K562 (cell line): Measurements from ENCODE around the gene EYA4. TPM values are rescaled to one million over a fixed set of nuclear protein-coding genes. Genes with fewer than 3 reads are reported as not detected.

Experiments
- ATAC-seq: fragments of 200-7000 bp; cut with Tn5 transposase; 3 replicates; pipeline ENCODE4 v1.9.1; 2020; ENCODE audit warnings: moderate library complexity
- BruUV-seq: library from RNA; stranded (reverse); fragments of 400-500 nt; replicated peaks from 2 replicates; lab custom pipeline; 2021; lab: Mats Ljungman, UMichigan
- CTCF ChIA-PET: fragments of 300-600 bp; formaldehyde crosslinking; extraction: SDS; loops from one replicate; lab custom pipeline; 2021; ENCODE audit warnings: low intra/inter-chr PET ratio; lab: Yijun Ruan, JAX
- POLR2A ChIA-PET: fragments of 300-600, 350-650 bp; sonication (Branson Sonifier 250); formaldehyde crosslinking; extraction: SDS; loops from one replicate; lab custom pipeline; 2021; ENCODE audit warnings: antibody characterized with exemption, inconsistent platforms; lab: Yijun Ruan, JAX
- DNase-seq, 4 experiments: peaks; one replicate each; pipeline versions ENCODE4 v3.0.0 to v3.0.0-alpha.2; 2011 to 2018; ENCODE audit warnings: low spot score in 3 of 4, mixed read lengths in 3 of 4; ENCODE audit errors: extremely low read depth in 1 of 4
- FAIRE-seq: peaks from 2 replicates; lab custom pipeline; 2011; peaks lifted over from hg19 to GRCh38; lab: Jason Lieb, UNC
- H2AFZ ChIP-seq: 2 replicates; pipeline ENCODE4 v1.6.0; 2011; ENCODE audit warnings: low read depth, low read length, control low read depth, inconsistent platforms
- H3K27ac ChIP-seq: fragments of 200-600 bp; 3 replicates; pipeline ENCODE4 v1.8.0; 2011; ENCODE audit warnings: low read depth, mild to moderate bottlenecking, control low read depth, inconsistent platforms, low read length, moderate library complexity, mixed read lengths; ENCODE audit errors: extremely low read depth
- H3K27me3 ChIP-seq, 2 experiments: fragments of 300-600 bp in 1 of 2; 2 replicates in 1 of 2; 3 replicates in 1 of 2; pipeline versions ENCODE4 v1.6.0 to v1.8.0; 2011; ENCODE audit warnings: inconsistent platforms in 2 of 2, low read length in 2 of 2, mild to moderate bottlenecking in 1 of 2, mixed read lengths in 1 of 2, moderate library complexity in 1 of 2; ENCODE audit not compliant: control insufficient read depth in 2 of 2, insufficient read depth in 2 of 2
- H3K36me3 ChIP-seq: fragments of 300-600 bp; 3 replicates; pipeline ENCODE4 v1.8.0; 2011; ENCODE audit warnings: mild to moderate bottlenecking, low read length, inconsistent platforms; ENCODE audit not compliant: control insufficient read depth, insufficient read depth
- H3K4me1 ChIP-seq, 2 experiments: fragments of 200-600 bp in 1 of 2; replicated peaks in 1 of 2; 2 replicates in 1 of 2; 3 replicates in 1 of 2; pipeline versions ENCODE4 v1.5.1 to v1.8.0; 2011; ENCODE audit warnings: inconsistent platforms in 2 of 2, low read length in 2 of 2, mild to moderate bottlenecking in 1 of 2, mixed read lengths in 1 of 2, moderate library complexity in 1 of 2; ENCODE audit not compliant: control insufficient read depth in 2 of 2, insufficient read depth in 2 of 2
- H3K4me2 ChIP-seq: 2 replicates; pipeline ENCODE4 v1.6.1; 2011; ENCODE audit warnings: low read length, control low read depth, inconsistent platforms, mixed read lengths; ENCODE audit not compliant: insufficient read depth
- H3K4me3 ChIP-seq: fragments of 200-600 bp; sonication (generic), shearing (Covaris generic); 2 replicates; pipeline ENCODE4 v1.5.1; 2016; ENCODE audit warnings: control low read depth, inconsistent platforms
- H3K79me2 ChIP-seq: fragments of 200-600 bp; 3 replicates; pipeline ENCODE4 v1.8.0; 2011; ENCODE audit warnings: low read length, inconsistent platforms; ENCODE audit not compliant: control insufficient read depth, insufficient read depth
- H3K9ac ChIP-seq, 2 experiments: 2 replicates each; pipeline versions ENCODE4 v1.6.0 to v1.6.1; 2011; ENCODE audit warnings: low read depth in 2 of 2, low read length in 2 of 2, control low read depth in 1 of 2, inconsistent platforms in 1 of 2, mild to moderate bottlenecking in 1 of 2, mixed read lengths in 1 of 2; ENCODE audit not compliant: insufficient read depth in 1 of 2
- H3K9me1 ChIP-seq: one replicate; pipeline ENCODE4 v1.6.0; 2011; ENCODE audit warnings: inconsistent platforms, mild to moderate bottlenecking, low read length, moderate library complexity; ENCODE audit not compliant: control insufficient read depth, insufficient read depth
- H3K9me3 ChIP-seq: replicated peaks from 2 replicates; pipeline ENCODE4 v1.5.1; 2011; ENCODE audit warnings: low read depth, low read length, inconsistent platforms; ENCODE audit not compliant: control insufficient read depth, insufficient read depth
- H4K20me1 ChIP-seq: replicated peaks from 2 replicates; pipeline ENCODE4 v1.6.1; 2011; ENCODE audit warnings: low read length, inconsistent platforms, mixed read lengths; ENCODE audit not compliant: control insufficient read depth, insufficient read depth
- CBFA2T3 ChIP-seq: fragments of 450-650 bp; IDR thresholded peaks from 2 replicates; pipeline ENCODE4 v1.6.1; 2017
- GATAD2B ChIP-seq: fragments of 450-650 bp; IDR thresholded peaks from 2 replicates; pipeline ENCODE4 v1.6.1; 2017; ENCODE audit warnings: mild to moderate bottlenecking, borderline replicate concordance
- HMG20A ChIP-seq: fragments of 450-650 bp; formaldehyde crosslinking; conservative IDR thresholded peaks from 2 replicates; pipeline ENCODE4 v1.4.0; 2020; ENCODE audit warnings: mild to moderate bottlenecking, mixed read lengths
- HOXB6 ChIP-seq: fragments of 250-450 bp; sonication (Bioruptor Pico); IDR thresholded peaks from 2 replicates; pipeline ENCODE4 v1.5.1; 2022; ENCODE audit warnings: mild to moderate bottlenecking, borderline replicate concordance
- JUND ChIP-seq, 2 experiments: IDR thresholded peaks; 2 replicates in 1 of 2; 3 replicates in 1 of 2; pipeline ENCODE4 v1.6.1; 2011; ENCODE audit warnings: borderline replicate concordance in 2 of 2, low read depth in 2 of 2, low read length in 2 of 2, improper control_type of control experiment in 1 of 2, missing biosample characterization in 1 of 2, missing genetic modification characterization in 1 of 2, missing genetic modification reagents in 1 of 2
- KDM1A ChIP-seq, 2 experiments: fragments of 450-650 bp; IDR thresholded peaks; 2 replicates each; pipeline ENCODE4 v1.6.1; 2016; ENCODE audit warnings: mild to moderate bottlenecking in 2 of 2
- MTA2 ChIP-seq: fragments of 450-650 bp; IDR thresholded peaks from 2 replicates; pipeline ENCODE4 v1.6.1; 2016; ENCODE audit warnings: low read depth
- NFIC ChIP-seq: fragments of 450-650 bp; IDR thresholded peaks from 2 replicates; pipeline ENCODE4 v1.6.1; 2017; ENCODE audit warnings: mild to moderate bottlenecking, inconsistent platforms
- PCBP1 ChIP-seq: fragments of 200-400 bp; formaldehyde crosslinking; IDR thresholded peaks from 2 replicates; pipeline ENCODE4 v1.6.1; 2018; ENCODE audit warnings: mild to moderate bottlenecking, low read depth, low read length; ENCODE audit not compliant: poor library complexity, severe bottlenecking
- RHOXF2B ChIP-seq: fragments of 250-450 bp; sonication (Bioruptor Pico); conservative IDR thresholded peaks from 2 replicates; pipeline ENCODE4 v1.5.1; 2021
- ZNF217 ChIP-seq: sonication (generic); formaldehyde crosslinking; IDR thresholded peaks from 2 replicates; pipeline ENCODE4 v1.8.0; 2022; ENCODE audit warnings: mild to moderate bottlenecking, missing genetic modification reagents
- ZNF512 ChIP-seq: IDR thresholded peaks from 2 replicates; pipeline ENCODE4 v1.6.1; 2016; ENCODE audit warnings: missing genetic modification characterization, missing compliant biosample characterization
- ZNF76 ChIP-seq: fragments of 250-450 bp; sonication (Bioruptor Pico); IDR thresholded peaks from 2 replicates; pipeline ENCODE4 v1.4.0; 2020; ENCODE audit warnings: mild to moderate bottlenecking, moderate library complexity, borderline replicate concordance
- WGBS: fragments of 100-300 bp; shearing (Covaris generic); methylation state at CpG from one replicate; pipeline ENCODE4 v1.1.6; 2016; ENCODE audit warnings: low coverage, mixed read lengths; ENCODE audit not compliant: insufficient coverage; ENCODE audit errors: missing lambda C conversion rate; 5-methylcytosine and 5-hydroxymethylcytosine counted together
- in situ Hi-C: fragments of 300-500 bp; cut with MboI; formaldehyde crosslinking; loops from 4 replicates; pipeline ENCODE4 v1.15.0; 2018; ENCODE audit warnings: inconsistent platforms, mixed read lengths
- intact Hi-C: fragments of 100-400 bp; cut with micrococcal nuclease; formaldehyde crosslinking; loops from 2 replicates; pipeline ENCODE4 v1.14.2; 2022
- polyA plus RNA-seq, 8 experiments: library from polyadenylated mRNA; depleted of rRNA in 4 of 8; stranded (reverse) in 5 of 8; unstranded in 3 of 8; fragments of >200 nt; fragmentation: Nextera tagmentation in 2 of 8; fragmentation: Illumina TruSeq in 1 of 8; extraction: Ambion mirVana in 2 of 8; extraction: Trizol in 1 of 8; gene quantifications; 2 replicates each; pipeline versions ENCODE4 v1.2.1 to v1.2.3, GENCODE V29; 2011 to 2014; ENCODE audit warnings: inconsistent platforms in 1 of 8, missing spikeins in 1 of 8
- total RNA-seq, 7 experiments: library from RNA; depleted of rRNA in 6 of 7; stranded (reverse); fragments of >200 nt in 6 of 7; fragmentation: Illumina TruSeq in 2 of 7; extraction: Trizol in 2 of 7; gene quantifications; 2 replicates each; pipeline versions ENCODE4 v1.2.1 to v1.2.3, GENCODE V29; 2011 to 2021; ENCODE audit warnings: low replicate concordance in 1 of 7

The EYA4 gene
- total and polyA plus RNA-seq, 9 of the 15 experiments (the other 6 are each of a cell fraction or from before 2014, with no cell fraction given) = 0.03 to 0.04 TPM; not detected in 7

GRCh38 chr6:133456439-133456838 is 215.3 kb downstream of the EYA4 start:
- H3K27me3 ChIP-seq = no peaks in the 10 kb centered on the region
- CTCF ChIA-PET = no interaction called here
- DNase-seq = no peak
- H3K9me3 ChIP-seq = no peaks in the 10 kb centered on the region; the same call in 1 of the 2 replicates
- no peak for FAIRE-seq
- no peaks in the 10 kb centered on the region for H3K9me1 ChIP-seq
- in situ Hi-C loops (no loop called here), intact Hi-C loops (no loop called here)
- H3K9ac ChIP-seq = no peak overlapping the region
- no peak overlapping the region for H3K4me3 ChIP-seq
- TF ChIP-seq RHOXF2B = no peak
- no peak for TF ChIP-seq PCBP1
- TF ChIP-seq HOXB6 (CRISPR knock-in tag) = no peak
- TF ChIP-seq GATAD2B = no peak
- TF ChIP-seq JUND (IDR thresholded peaks at IDR 0.05; ENCODE audit: borderline replicate concordance, low read depth, low read length) = no peak
- TF ChIP-seq JUND (tag; IDR thresholded peaks at IDR 0.05; ENCODE audit: borderline replicate concordance, low read depth, low read length) = no peak
- TF ChIP-seq HMG20A (CRISPR knock-in tag) = no peak
- no peak for TF ChIP-seq KDM1A (IDR thresholded peaks at IDR 0.05)
- no peak for TF ChIP-seq NFIC
- no peak for TF ChIP-seq ZNF76
- TF ChIP-seq ZNF217 = no peak
- TF ChIP-seq CBFA2T3 = no peak
- no peak for TF ChIP-seq MTA2
- TF ChIP-seq ZNF512 = no peak
- H3K4me1 ChIP-seq = no peaks in the 10 kb centered on the region
- POLR2A ChIA-PET = interaction anchor here (1.2 kb wide), 1 partner anchor 11 kb away, joined by 6 read pairs; no protein-coding TSS in a partner anchor
- H4K20me1 ChIP-seq = no peaks in the 10 kb centered on the region
- ATAC-seq = no peak
- H3K79me2 ChIP-seq = no peaks in the 10 kb centered on the region
- no peak overlapping the region for H3K4me2 ChIP-seq
- H3K27ac ChIP-seq = no peak overlapping the region
- 0% methylated on average over 7 of the region's 7 CpGs for WGBS
- BruUV-seq = no TSS peak
- H3K36me3 ChIP-seq = no peaks in the 10 kb centered on the region
- H2AFZ ChIP-seq = no peak overlapping the region
